ENCODE results near the gene IRF1. TPM values are rescaled to one million over a fixed set of nuclear protein-coding genes. Genes with fewer than 3 reads are reported as not detected.

IRF1 gene
- total RNA-seq, 4 donors from 2014 or later = 17.5 to 24.1 (median 20.1) TPM

- H3K27ac ChIP-seq = peak overlapping the region; percentile 95
- no peaks in the 10 kb centered on the region for H3K27me3 ChIP-seq
- H3K4me3 ChIP-seq = no peak overlapping the region
- WGBS = 81% methylated on average over 4 of the region's 4 CpGs
- no peaks in the 10 kb centered on the region for H3K36me3 ChIP-seq
- DNase-seq (ENCODE audit: low spot score in 2 of 2) = no peak
- TF ChIP-seq POLR2A (IDR thresholded peaks at IDR 0.05) (no peak), POLR2AphosphoS5 (IDR thresholded peaks at IDR 0.05) (no peak), EP300 (IDR thresholded peaks at IDR 0.05) (no peak), CTCF (IDR thresholded peaks at IDR 0.05) (no peak)
- H3K4me1 ChIP-seq = peaks cover 42% of the 10 kb centered on the region
- no peaks in the 10 kb centered on the region for H3K9me3 ChIP-seq
Measured at GRCh38 chr5:132498686-132499271, 8.2 kb upstream of the IRF1 start.

DNA sequence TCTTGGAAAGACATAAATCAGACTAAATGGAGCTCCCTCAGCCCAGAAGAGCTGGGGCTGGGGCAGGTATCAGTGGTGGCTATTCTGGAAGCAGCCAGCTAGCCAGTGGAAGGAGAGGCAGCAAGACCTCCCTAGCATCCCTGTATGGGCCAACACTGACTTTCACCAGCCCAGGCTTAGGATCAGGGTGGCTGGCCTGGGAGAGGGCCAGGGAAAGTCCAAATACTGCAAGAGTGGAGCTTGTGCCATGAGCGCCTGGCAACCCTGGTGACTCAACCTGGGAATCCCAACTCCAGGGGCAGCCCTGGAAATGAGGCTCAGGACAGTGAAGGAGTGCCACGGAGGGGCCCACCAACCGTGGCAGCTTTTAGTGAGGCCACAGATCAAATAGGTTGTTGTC lies 7.6 kb upstream of the IRF1 start:
- Histone ChIP-seq H3K36me3 (no peaks in the 10 kb centered on the region), H3K9me3 (no peaks in the 10 kb centered on the region), H3K27me3 (no peaks in the 10 kb centered on the region), H3K4me1 (peaks cover 42% of the 10 kb centered on the region), H3K27ac (peak overlapping the region; percentile 95), H3K4me3 (no peak overlapping the region)
- 43% methylated on average over 3 of the region's 3 CpGs for WGBS
- no peak for TF ChIP-seq POLR2A (IDR thresholded peaks at IDR 0.05)
- no peak for TF ChIP-seq EP300 (IDR thresholded peaks at IDR 0.05)
- TF ChIP-seq POLR2AphosphoS5 (IDR thresholded peaks at IDR 0.05) = no peak
- TF ChIP-seq CTCF (IDR thresholded peaks at IDR 0.05) = no peak
- peak in 1 of 2 donors; percentile 71 for DNase-seq (ENCODE audit: low spot score in 2 of 2)

- DNase-seq (ENCODE audit: low spot score in 2 of 2) = peak in 1 of 2 donors; percentile 87
- Histone ChIP-seq H3K9me3 (no peaks in the 10 kb centered on the region), H3K4me1 (peaks cover 42% of the 10 kb centered on the region), H3K27me3 (no peaks in the 10 kb centered on the region), H3K36me3 (no peaks in the 10 kb centered on the region), H3K4me3 (peak overlapping the region; percentile 77), H3K27ac (peak overlapping the region; percentile 95)
- TF ChIP-seq CTCF (IDR thresholded peaks at IDR 0.05) (no peak), POLR2AphosphoS5 (IDR thresholded peaks at IDR 0.05) (peak in 1 of 3 donors; percentile 18)
- WGBS = 33% methylated on average over 6 of the region's 6 CpGs
Measured at GRCh38 chr5:132497488-132497997, 7.0 kb upstream of the IRF1 start.

- Histone ChIP-seq H3K36me3 (no peaks in the 10 kb centered on the region), H3K9me3 (no peaks in the 10 kb centered on the region), H3K27me3 (no peaks in the 10 kb centered on the region), H3K4me1 (peaks cover 46% of the 10 kb centered on the region), H3K27ac (peak overlapping the region; percentile 95), H3K4me3 (peak overlapping the region; percentile 77)
- TF ChIP-seq POLR2A (IDR thresholded peaks at IDR 0.05) (no peak), EP300 (IDR thresholded peaks at IDR 0.05) (no peak), CTCF (IDR thresholded peaks at IDR 0.05) (no peak), POLR2AphosphoS5 (IDR thresholded peaks at IDR 0.05) (no peak)
- DNase-seq (ENCODE audit: low spot score in 2 of 2) = peak; percentile 94 to 96
- 6% methylated on average over 33 of the region's 62 CpGs for WGBS
Measured at GRCh38 chr5:132496631-132497487, 6.3 kb upstream of the IRF1 start.

DNA sequence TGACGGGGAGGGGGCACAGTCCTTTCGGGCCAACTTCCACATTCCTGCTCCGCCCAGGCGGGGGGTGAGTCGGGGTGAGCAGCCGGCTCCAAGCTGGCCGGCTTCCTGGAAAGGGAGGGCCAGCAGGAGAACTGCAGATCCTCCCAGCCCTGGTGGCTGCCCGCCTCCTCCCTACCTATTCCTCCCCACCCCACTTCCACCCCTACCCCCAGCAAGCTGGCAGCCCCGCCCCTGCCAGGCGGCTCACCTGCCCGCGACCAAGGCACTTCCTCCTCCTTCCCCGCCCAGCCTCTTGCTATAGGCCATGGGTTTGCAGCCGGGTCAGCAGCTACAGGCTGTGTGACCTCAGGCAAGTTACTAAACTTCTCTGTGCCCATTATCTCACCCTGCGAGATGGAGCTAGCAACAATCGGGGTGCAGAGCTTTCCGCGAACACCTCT lies 5.6 kb upstream of the IRF1 start:
- Histone ChIP-seq H3K27me3 (no peaks in the 10 kb centered on the region), H3K4me1 (peaks cover 53% of the 10 kb centered on the region), H3K36me3 (no peaks in the 10 kb centered on the region), H3K4me3 (peak overlapping the region; percentile 77), H3K27ac (peak overlapping the region; percentile 95), H3K9me3 (no peaks in the 10 kb centered on the region)
- TF ChIP-seq CTCF (IDR thresholded peaks at IDR 0.05) (no peak), POLR2A (IDR thresholded peaks at IDR 0.05) (no peak), EP300 (IDR thresholded peaks at IDR 0.05) (no peak), POLR2AphosphoS5 (IDR thresholded peaks at IDR 0.05) (no peak)
- DNase-seq (ENCODE audit: low spot score in 2 of 2) = peak; percentile 91
- WGBS = 7% methylated on average over 4 of the region's 18 CpGs
